ENCODE results near the gene SLC17A5. TPM values are rescaled to one million over a fixed set of nuclear protein-coding genes. Genes with fewer than 3 reads are reported as not detected.
"Not testable (repeated sequence)": the region's sequence is repeated elsewhere in the genome, so short reads cannot be mapped to it uniquely, and the experiment has no call there.

SLC17A5 gene
- total RNA-seq, 1 experiment from 2014 or later = 30.3 TPM

GRCh38 chr6:73632346-73632745 is 21.4 kb downstream of the SLC17A5 start:
- in situ Hi-C loops (cut with HindIII; ENCODE audit: low pct_unique_long_range_greater_than_20kb, low sequenced_read_pairs) = no loop called here
- no peak for DNase-seq (ENCODE audit: low read depth)

GRCh38 chr6:73631849-73632248 is 21.9 kb downstream of the SLC17A5 start:
- in situ Hi-C loops (cut with HindIII; ENCODE audit: low pct_unique_long_range_greater_than_20kb, low sequenced_read_pairs) = no loop called here
- no peak for DNase-seq (ENCODE audit: low read depth)

GRCh38 chr6:73630401-73630800 is 23.4 kb downstream of the SLC17A5 start:
- in situ Hi-C loops (cut with HindIII; ENCODE audit: low pct_unique_long_range_greater_than_20kb, low sequenced_read_pairs) = no loop called here
- DNase-seq (ENCODE audit: low read depth) = no peak

GRCh38 chr6:73624896-73625295 is 28.9 kb downstream of the SLC17A5 start:
- DNase-seq (ENCODE audit: low read depth) = no peak
- in situ Hi-C loops (cut with HindIII; ENCODE audit: low pct_unique_long_range_greater_than_20kb, low sequenced_read_pairs) = no loop called here

GRCh38 chr6:73623480-73623879 is 30.3 kb downstream of the SLC17A5 start:
- in situ Hi-C loops (cut with HindIII; ENCODE audit: low pct_unique_long_range_greater_than_20kb, low sequenced_read_pairs); DNase-seq (ENCODE audit: low read depth): not testable (repeated sequence)

GRCh38 chr6:73618082-73618481 is 35.7 kb downstream of the SLC17A5 start:
- in situ Hi-C loops (cut with HindIII; ENCODE audit: low pct_unique_long_range_greater_than_20kb, low sequenced_read_pairs); DNase-seq (ENCODE audit: low read depth): not testable (repeated sequence)

GRCh38 chr6:73614802-73615201 is 39.0 kb downstream of the SLC17A5 start:
- in situ Hi-C loops (cut with HindIII; ENCODE audit: low pct_unique_long_range_greater_than_20kb, low sequenced_read_pairs) = no loop called here
- DNase-seq (ENCODE audit: low read depth) = no peak

GRCh38 chr6:73613806-73614536 is 39.8 kb downstream of the SLC17A5 start:
- in situ Hi-C loops (cut with HindIII; ENCODE audit: low pct_unique_long_range_greater_than_20kb, low sequenced_read_pairs) = no loop called here
- no peak for DNase-seq (ENCODE audit: low read depth)

- in situ Hi-C loops (cut with HindIII; ENCODE audit: low pct_unique_long_range_greater_than_20kb, low sequenced_read_pairs) = no loop called here
- DNase-seq (ENCODE audit: low read depth) = no peak
Measured at GRCh38 chr6:73612611-73613010, 41.2 kb downstream of the SLC17A5 start.

GRCh38 chr6:73610444-73611275 is 43.1 kb downstream of the SLC17A5 start:
- DNase-seq (ENCODE audit: low read depth) = peak; percentile 62
- in situ Hi-C loops (cut with HindIII; ENCODE audit: low pct_unique_long_range_greater_than_20kb, low sequenced_read_pairs) = no loop called here

GRCh38 chr6:73608761-73609160 is 45.0 kb downstream of the SLC17A5 start:
- DNase-seq (ENCODE audit: low read depth) = no peak
- in situ Hi-C loops (cut with HindIII; ENCODE audit: low pct_unique_long_range_greater_than_20kb, low sequenced_read_pairs) = no loop called here

- no peak for DNase-seq (ENCODE audit: low read depth)
- in situ Hi-C loops (cut with HindIII; ENCODE audit: low pct_unique_long_range_greater_than_20kb, low sequenced_read_pairs) = no loop called here
Measured at GRCh38 chr6:73606428-73606827, 47.4 kb downstream of the SLC17A5 start.

GRCh38 chr6:73604461-73604860 is 49.3 kb downstream of the SLC17A5 start:
- in situ Hi-C loops (cut with HindIII; ENCODE audit: low pct_unique_long_range_greater_than_20kb, low sequenced_read_pairs) = no loop called here
- DNase-seq (ENCODE audit: low read depth) = no peak

GRCh38 chr6:73604020-73604419 is 49.8 kb downstream of the SLC17A5 start:
- in situ Hi-C loops (cut with HindIII; ENCODE audit: low pct_unique_long_range_greater_than_20kb, low sequenced_read_pairs) = no loop called here
- DNase-seq (ENCODE audit: low read depth) = no peak

- no peak for DNase-seq (ENCODE audit: low read depth)
- in situ Hi-C loops (cut with HindIII; ENCODE audit: low pct_unique_long_range_greater_than_20kb, low sequenced_read_pairs) = no loop called here
Measured at GRCh38 chr6:73586416-73586974, 67.3 kb downstream of the SLC17A5 start.

- peak; percentile 81 for DNase-seq (ENCODE audit: low read depth)
- in situ Hi-C loops (cut with HindIII; ENCODE audit: low pct_unique_long_range_greater_than_20kb, low sequenced_read_pairs) = no loop called here
Measured at GRCh38 chr6:73585566-73586415, 68.0 kb downstream of the SLC17A5 start.

- in situ Hi-C loops (cut with HindIII; ENCODE audit: low pct_unique_long_range_greater_than_20kb, low sequenced_read_pairs) = no loop called here
- no peak for DNase-seq (ENCODE audit: low read depth)
Measured at GRCh38 chr6:73581293-73581692, 72.5 kb downstream of the SLC17A5 start.
